ENCODE measurements around the gene SCYL1.
"Not testable (repeated sequence)": the region's sequence is repeated elsewhere in the genome, so short reads cannot be mapped to it uniquely, and the experiment has no call there.

Gene SCYL1

DNA sequence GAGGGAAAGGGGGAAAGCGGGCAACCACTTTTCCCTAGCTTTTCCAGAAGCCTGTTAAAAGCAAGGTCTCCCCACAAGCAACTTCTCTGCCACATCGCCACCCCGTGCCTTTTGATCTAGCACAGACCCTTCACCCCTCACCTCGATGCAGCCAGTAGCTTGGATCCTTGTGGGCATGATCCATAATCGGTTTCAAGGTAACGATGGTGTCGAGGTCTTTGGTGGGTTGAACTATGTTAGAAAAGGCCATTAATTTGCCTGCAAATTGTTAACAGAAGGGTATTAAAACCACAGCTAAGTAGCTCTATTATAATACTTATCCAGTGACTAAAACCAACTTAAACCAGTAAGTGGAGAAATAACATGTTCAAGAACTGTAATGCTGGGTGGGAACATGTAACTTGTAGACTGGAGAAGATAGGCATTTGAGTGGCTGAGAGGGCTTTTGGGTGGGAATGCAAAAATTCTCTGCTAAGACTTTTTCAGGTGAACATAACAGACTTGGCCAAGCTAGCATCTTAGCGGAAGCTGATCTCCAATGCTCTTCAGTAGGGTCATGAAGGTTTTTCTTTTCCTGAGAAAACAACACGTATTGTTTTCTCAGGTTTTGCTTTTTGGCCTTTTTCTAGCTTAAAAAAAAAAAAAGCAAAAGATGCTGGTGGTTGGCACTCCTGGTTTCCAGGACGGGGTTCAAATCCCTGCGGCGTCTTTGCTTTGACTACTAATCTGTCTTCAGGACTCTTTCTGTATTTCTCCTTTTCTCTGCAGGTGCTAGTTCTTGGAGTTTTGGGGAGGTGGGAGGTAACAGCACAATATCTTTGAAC, 19.2 kb upstream of the SCYL1 start:
- DNase-seq (ENCODE audit: low read depth in 2 of 2), result no peak

DNA sequence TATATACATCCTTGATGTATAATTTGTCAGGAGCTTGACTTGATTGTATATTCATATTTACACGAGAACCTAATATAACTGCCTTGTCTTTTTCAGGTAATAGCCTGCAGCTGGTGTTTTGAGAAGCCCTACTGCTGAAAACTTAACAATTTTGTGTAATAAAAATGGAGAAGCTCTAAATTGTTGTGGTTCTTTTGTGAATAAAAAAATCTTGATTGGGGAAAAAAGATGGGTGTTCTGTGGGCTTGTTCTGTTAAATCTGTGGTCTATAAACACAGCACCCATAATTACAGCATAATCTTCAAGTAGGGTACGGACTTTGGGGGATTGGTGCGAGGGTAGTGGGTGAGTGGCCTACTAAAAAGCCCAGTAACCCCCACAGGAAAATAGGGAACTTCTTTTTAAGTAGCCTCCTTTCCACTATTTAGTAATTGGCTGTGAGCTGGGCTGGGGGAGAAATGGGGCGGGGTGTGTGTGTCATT, 18.6 kb upstream of the SCYL1 start:
- no peak for DNase-seq (ENCODE audit: low read depth in 2 of 2)

DNA sequence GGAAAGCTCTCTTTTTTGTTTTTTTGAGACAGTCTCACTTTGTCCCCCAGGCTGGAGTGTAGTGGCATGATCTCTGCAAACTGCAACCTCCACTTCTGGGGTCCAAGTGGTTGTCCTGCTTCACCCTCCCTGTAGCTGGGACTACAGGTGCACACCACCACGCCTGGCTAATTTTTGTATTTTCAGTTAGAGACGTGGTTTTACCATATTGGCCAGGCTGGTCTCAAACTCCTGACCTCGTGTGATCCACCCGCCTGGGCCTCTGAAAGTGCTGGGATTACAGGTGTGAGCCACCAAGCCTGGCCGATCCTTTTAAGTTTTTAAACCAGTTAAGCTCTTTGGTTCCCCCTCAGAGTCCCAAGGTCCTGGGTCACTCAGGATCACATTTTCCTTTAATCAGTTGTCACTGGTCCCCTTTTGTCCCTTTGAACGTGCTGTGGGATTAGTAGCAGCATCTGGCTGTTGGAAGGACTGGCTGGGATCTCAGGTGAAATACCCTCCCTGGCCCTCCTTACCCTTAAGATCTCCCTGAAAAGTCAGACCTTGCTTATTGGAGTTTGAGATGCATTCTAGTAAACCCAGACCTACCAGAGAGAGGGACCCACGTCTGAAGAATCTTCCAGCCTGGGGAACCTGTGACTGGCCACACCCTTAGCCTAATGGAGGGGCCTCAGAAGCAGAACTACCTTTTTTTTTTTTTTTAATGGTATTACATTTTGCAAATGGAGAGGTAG, 17.9 kb upstream of the SCYL1 start:
- peak in 1 of 2 donors; percentile 49 for DNase-seq (ENCODE audit: low read depth in 2 of 2)

DNA sequence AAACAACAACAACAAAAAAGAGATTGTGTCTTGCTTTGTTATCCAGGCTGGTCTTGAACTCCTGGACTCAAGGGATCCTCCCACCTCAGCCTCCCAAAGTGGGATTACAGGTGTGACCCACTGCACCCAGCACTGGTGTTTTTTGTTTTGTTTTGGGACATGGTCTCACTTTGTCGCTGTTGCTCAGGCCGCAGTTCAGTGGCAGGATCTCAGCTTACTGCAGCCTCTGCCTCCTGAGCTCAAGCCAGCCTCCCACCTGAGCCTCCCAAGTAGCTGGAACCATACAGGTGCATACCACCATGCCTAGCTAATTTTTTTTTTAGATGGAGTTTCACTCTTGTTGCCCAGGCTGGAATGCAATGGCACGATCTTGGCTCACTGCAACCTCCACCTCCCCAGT, 12.6 kb upstream of the SCYL1 start:
- DNase-seq (ENCODE audit: low read depth in 2 of 2), result not testable (repeated sequence)

DNA sequence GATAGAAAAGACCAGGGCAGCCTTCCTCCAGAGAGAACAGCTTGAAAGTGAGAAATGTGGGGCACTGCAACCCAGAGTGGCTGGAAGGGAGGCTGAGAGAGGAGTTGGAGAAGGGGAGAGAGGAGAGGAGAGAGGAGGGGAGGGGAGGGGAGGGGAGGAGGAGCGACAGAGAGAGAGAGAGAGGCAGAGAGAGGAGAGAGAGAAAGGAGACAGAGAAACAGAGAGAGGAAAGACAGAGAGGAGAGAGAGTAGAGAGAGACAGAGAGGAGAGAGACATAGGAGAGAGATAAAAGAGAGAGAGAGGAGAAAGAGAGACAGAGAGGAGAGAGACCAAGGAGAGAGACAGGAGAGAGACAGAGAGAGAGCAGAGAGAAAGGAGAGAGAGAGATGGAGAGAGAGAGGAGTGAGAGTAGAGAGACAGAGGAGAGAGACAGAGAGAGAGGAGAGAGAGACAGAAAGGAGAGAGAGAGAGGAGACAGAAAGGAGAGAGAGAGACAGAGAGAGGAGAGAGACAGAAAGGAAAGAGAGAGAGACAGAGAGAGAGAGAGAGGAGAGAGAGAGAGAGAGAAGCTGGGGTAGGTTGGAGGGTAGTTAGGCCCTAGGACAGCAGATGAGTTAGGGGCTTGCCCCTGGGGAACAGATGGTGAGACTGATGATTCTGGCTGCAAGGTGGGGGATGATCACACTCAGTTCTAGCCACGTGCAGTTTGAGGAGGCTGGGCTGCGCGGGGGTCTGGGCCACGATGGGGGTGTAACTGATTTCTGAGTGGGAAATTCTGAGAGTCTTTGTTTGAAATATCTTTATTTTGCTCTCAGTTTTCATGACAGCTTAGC, 8.5 kb upstream of the SCYL1 start:
- DNase-seq (ENCODE audit: low read depth in 2 of 2), result no peak

DNA sequence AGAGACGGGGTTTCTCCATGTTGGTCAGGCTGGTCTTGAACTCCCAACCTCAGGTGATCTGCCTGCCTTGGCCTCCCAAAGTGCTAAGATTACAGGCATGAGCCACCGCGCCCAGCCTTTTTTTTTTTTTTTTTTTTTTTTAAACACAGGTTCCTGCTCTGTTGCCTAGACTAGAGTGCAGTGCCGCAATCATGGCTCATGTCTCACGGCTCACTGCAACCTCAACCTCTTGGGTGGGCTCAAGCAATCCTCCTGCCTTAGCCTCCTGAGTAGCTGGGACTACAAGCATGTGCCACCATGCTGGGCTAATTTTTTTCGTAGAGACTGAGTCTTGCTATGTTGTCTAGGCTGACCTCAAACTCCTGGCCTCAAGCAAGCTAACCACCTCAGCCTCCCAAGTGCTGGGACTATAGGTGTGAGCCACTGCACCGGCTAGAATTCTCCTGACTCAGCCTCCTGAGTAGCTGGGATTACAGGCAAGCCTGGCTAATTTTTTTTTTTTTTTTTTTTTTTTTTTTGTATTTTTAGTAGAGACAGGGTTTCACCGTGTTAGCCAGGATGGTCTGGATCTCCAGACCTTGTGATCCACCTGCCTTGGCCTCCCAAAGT, 5.8 kb upstream of the SCYL1 start:
- DNase-seq (ENCODE audit: low read depth in 2 of 2), result not testable (repeated sequence)

DNA sequence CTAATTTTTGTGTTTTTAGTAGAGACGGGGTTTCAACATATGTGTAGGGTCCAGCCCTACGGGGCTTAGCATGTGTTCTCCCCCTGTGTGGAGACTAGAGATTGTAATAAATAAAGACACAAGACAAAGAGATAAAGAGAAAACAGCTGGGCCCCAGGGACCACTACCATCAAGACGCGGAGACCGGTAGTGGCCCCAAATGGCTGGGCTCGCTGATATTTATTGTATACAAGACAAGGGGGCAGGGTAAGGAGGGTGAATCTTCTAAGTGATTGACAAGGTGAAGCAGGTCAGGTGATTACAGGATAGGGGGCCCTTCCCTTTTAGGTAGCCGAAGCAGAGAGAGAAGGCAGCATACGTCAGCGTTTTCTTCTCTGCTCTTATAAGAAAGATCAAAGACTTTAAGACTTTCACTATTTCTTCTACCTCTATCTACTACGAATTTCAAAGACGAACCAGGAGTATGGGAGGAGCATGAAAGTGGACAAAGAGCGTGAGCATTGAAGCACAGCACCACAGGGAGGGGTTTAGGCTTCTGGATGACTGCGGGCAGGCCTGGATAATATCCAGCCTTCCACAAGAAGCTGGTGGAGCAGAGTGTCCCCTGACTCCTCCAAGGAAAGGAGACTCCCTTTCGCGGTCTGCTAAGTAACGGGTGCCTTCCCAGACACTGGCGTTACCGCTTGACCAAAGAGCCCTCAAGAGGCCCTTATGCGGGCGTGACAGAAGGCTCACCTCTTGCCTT, 2.9 kb upstream of the SCYL1 start:
- DNase-seq (ENCODE audit: low read depth in 2 of 2), result not testable (repeated sequence)

DNA sequence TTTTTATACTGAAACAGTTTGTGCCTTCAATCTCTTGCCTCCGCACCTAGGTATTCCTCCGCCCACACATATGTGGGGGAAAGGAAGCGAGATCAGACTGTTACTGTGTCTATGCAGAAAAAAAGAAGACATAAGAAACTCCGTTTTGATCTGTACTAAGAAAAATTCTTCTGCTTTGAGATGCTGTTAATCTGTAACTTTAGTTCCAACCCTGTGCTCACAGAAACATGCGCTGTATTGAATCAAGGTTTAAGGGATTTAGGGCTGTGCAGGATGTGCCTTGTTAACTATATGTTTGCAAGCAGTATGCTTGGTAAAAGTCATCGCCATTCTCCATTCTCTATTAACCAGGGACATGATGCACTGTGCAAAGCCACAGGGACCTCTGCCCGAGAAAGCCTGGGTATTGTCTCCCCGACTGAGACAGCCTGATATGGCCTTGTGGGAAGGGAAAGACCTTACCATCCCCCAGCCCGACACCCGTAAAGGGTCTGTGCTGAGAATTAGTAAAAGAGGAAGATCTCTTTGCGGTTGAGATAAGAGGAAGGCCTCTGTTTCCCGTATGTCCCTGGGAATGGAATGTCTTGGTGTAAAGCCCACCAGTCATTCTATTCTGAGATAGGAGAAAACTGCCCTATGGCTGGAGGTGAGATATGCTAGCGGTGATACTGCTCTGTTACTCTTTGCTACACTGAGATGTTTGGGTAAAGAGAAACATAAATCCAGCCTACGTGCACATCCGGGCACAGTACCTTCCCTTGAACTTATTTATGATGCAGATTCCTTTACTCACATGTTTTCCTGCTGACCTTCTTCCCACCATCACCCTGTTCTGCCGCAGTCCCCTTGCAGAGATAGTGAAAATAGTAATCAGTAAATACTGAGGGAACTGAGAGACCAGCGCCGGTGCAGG, 1.9 kb upstream of the SCYL1 start:
- not testable (repeated sequence) for DNase-seq (ENCODE audit: low read depth in 2 of 2)

DNA sequence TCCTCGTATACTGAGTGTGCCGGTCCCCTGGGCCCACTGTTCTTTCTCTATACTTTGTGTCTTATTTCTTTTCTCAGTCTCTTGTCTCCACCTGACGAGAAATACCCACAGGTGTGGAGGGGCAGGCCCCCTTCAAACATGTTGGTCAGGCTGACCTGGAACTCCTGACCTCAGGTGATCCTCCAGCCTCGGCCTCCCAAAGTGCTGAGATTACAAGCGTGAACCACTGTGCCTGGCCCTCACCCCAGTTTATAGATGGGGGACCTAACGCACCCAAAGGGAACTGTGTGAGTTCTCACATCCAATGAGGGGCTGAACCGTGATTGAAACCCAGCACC, 1.3 kb upstream of the SCYL1 start:
- not testable (repeated sequence) for DNase-seq (ENCODE audit: low read depth in 2 of 2)

DNA sequence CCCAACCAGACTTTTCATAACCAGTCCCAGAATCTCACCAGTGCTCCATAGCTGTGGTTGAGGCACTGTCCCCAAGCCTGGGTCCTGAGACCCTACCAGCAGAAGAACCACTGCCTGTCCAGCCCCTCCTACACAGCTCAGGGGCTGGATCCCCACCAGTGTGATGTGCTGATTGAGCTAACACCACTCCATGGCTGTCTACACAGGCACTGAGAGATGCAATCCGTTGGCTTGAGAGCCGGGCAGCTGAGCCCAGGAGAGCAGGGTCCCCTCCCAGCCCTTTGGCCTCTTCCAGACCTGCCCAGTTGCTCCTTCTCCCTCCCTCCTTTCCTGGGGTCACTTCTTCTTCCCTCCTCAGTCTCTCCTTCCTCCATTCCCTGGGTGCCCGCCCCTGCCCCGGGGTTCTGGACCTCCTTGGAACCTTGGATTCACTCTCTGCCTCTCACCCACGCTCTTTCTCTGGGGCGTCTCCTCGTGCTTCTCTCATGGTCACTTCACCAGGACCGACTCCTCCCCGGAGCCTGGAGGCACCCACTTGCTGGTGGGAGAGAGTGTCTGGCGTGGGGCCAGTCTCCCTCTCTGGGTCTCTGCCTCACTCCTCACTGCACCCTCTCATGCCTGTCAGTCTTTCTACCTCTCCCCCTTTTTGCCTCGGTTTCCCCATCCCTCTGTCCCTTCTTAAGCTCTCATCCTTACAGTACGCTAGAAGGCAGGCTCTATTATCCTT, 706 bp upstream of the SCYL1 start:
- no peak for DNase-seq (ENCODE audit: low read depth in 2 of 2)

DNA sequence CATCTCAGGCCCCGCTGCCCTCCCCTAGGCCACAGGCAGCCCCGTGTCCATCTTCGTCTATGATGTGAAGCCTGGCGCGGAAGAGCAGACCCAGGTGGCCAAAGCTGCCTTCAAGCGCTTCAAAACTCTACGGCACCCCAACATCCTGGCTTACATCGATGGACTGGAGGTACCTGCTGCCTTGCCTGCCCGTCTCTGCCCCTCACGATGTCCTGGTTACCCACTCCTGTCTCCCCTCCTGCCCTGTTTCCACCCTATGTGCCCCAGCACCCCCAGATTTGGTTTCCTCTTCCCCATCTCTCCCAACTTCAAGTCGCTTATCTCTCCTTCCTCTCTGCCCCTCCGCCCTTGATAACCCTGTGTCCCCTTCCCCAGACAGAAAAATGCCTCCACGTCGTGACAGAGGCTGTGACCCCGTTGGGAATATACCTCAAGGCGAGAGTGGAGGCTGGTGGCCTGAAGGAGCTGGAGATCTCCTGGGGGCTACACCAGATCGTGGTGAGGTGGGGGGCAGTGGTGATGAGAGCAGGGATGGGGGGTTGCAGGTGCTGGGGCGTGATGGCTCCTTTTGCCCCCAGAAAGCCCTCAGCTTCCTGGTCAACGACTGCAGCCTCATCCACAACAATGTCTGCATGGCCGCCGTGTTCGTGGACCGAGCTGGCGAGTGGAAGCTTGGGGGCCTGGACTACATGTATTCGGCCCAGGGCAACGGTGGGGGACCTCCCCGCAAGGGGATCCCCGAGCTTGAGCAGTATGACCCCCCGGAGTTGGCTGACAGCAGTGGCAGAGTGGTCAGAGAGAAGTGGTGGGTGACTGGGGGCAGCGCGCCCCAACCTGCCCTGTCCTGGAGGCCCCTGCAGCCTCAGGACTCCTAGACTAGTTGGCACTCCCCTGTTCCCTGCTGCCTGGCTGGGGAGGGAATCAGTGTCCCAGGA, 930 bp downstream of the SCYL1 start:
- no peak for DNase-seq (ENCODE audit: low read depth in 2 of 2)

DNA sequence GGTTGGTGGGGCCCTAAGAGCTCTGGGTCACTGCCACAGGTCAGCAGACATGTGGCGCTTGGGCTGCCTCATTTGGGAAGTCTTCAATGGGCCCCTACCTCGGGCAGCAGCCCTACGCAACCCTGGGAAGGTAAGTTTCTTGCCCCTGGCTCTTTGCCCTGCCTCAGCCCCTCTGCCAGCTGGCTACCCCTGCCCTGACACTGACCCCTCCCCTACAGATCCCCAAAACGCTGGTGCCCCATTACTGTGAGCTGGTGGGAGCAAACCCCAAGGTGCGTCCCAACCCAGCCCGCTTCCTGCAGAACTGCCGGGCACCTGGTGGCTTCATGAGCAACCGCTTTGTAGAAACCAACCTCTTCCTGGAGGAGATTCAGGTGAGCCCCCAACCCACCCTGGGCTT, 1.9 kb downstream of the SCYL1 start:
- no peak for DNase-seq (ENCODE audit: low read depth in 2 of 2)

DNA sequence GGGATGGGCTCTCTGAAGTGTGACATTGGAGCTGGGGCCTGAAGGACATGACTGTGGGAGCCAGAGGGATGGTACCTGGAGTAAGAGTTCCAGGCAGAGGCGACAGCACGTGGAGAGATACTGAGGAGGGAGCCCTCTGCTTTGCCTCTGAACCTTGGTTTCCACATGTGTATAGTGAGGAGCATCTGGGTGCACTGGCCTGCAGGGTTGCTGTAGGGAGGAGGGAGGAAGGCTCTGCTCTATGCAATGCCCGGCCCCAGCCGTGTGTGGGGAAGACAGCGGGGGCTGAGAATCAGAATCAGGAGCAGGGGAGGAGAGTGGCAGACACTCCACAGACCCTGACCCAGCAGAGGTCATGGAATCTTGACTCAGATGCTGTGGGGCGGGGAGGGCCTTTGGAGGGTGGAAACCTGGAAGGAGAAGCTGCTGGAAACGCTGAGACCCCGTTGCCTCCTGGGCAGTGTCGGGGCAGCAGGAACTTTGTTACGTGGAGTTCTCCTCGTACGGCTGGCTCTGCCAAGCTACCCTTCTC, 4.0 kb downstream of the SCYL1 start:
- DNase-seq (ENCODE audit: low read depth in 2 of 2), result no peak

DNA sequence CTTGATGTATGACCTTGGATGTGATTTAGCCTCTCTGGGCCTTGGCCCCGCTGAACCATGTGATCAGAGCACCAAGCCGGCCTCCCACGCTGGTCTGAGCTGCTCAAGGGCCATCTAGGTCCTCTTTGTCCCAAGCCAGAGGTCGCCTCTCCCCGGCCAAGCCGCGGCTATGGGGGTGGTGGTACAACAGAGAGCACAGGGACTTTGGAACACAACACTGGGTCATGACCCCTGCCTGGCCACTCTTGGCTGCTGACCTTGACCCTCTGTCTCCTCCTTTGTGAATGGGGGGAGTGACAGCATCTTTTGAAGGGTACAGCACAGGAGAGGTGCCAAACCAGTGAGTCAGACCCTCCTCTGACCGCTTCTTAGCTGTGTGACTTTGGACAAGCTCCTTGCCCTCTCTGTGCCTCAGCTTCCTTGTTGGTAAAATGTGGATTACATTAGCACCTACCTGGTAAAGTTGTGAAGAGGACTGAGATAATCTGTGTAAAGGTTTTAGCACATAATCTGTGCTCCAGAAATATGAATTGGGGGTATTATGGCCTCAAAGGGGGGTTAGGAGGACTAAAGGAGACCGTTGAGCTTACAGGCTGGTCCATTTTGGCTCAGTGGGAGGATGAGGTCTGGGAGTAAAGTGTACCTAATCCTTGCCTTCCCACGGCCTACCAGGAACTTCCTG, 4.7 kb downstream of the SCYL1 start:
- DNase-seq (ENCODE audit: low read depth in 2 of 2), result no peak

DNA sequence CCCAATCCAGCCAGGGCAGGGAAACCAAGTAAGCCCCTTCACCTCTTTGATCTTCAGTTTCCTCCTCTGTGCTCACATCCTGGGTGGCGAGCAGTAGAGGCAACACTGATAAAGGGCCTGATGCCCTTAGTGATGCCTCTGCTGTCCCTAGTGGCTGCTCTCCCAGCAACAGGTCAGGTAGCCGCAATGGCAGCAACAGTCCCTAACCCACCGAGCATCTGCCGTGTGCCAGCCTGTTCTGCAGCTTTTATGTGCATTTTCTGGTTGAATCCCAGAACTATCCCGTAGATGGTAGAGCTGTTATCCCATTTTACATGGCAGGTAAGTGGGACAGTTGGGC, 5.2 kb downstream of the SCYL1 start:
- DNase-seq (ENCODE audit: low read depth in 2 of 2), result no peak

DNA sequence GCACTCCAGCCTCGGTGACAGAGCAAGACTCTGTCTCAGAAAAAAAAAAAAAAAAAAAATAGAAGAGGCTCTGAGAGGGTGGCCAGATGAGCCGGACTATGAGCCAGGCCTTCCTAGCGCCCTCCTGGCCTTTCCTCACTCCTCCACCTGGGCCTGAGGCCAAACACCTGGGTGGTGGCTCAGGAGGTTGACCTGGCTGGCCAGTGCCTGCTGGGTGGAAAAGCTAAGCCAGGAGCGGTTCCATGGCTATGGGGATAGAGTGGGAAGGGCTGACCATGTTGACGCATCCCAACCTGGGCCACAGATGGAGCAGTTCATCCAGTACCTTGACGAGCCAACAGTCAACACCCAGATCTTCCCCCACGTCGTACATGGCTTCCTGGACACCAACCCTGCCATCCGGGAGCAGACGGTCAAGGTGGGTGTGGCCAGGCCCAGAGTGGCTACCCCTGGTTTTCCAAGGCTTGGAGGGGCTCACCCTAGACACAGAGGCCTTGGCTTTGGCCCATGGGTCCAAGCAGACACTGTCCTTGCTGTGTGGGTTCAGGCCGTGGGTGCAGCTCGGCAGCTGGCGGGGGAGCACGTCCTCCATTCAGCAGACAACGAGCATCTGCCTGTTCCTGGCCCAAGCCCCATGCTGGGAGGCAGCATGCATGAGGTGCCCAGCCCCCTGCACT, 7.6 kb downstream of the SCYL1 start:
- no peak for DNase-seq (ENCODE audit: low read depth in 2 of 2)

DNA sequence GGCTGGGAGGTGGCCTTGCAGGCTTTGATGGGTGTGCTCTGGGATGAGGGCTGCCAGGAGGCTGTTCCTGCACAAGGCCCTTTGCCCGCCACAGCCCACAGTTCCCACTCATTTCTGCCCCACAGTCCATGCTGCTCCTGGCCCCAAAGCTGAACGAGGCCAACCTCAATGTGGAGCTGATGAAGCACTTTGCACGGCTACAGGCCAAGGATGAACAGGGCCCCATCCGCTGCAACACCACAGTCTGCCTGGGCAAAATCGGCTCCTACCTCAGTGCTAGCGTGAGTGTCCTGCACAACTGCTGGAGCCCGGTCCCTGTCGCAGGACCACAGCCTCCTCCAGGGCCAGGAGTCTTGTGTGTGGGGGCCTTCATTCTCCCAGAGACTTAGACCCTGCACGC, 10.2 kb downstream of the SCYL1 start:
- DNase-seq (ENCODE audit: low read depth in 2 of 2), result no peak

All from stimulated activated CD4-positive, alpha-beta T cell treated with anti-CD3 and anti-CD28 coated beads, Interleukin-15, amount 100 ng/mL, for 48 hours (primary cell).